T-helper 17 cell (primary cell): ENCODE measurements around the gene TPRN. TPM values are rescaled to one million over a fixed set of nuclear protein-coding genes. Genes with fewer than 3 reads are reported as not detected.

Experiments used
- ATAC-seq: fragments of 150-1000 bp; cut with Tn5 transposase; 2 replicates; pipeline ENCODE4 v1.10.0; 2021; ENCODE audit warnings: mild to moderate bottlenecking, moderate library complexity
- DNase-seq, 3 donors: peaks; one replicate each; pipeline versions ENCODE4 v3.0.0 to v3.0.0-alpha.2; 2020 to 2021
- H3K9me3 ChIP-seq: one replicate; pipeline ENCODE4 v1.7.0; 2013; ENCODE audit warnings: low read length, mild to moderate bottlenecking; ENCODE audit not compliant: control insufficient read depth, poor library complexity, severe bottlenecking
- H3K27ac Mint-ChIP-seq: one replicate; pipeline ENCODE4 v1.8.0; 2022; ENCODE audit warnings: mild to moderate bottlenecking, moderate library complexity, mixed read lengths
- H3K27me3 Mint-ChIP-seq: one replicate; pipeline ENCODE4 v1.8.0; 2022; ENCODE audit warnings: mixed read lengths
- H3K36me3 Mint-ChIP-seq: one replicate; pipeline ENCODE4 v1.8.0; 2022; ENCODE audit warnings: low read depth, mixed read lengths
- H3K4me1 Mint-ChIP-seq: one replicate; pipeline ENCODE4 v1.8.0; 2022; ENCODE audit warnings: mild to moderate bottlenecking, mixed read lengths
- H3K4me3 Mint-ChIP-seq: one replicate; pipeline ENCODE4 v1.8.0; 2022; ENCODE audit warnings: mild to moderate bottlenecking, moderate library complexity, mixed read lengths
- total RNA-seq, 4 donors: library from RNA in 2 of 4; stranded (reverse) in 2 of 4; gene quantifications; one replicate each; pipeline ENCODE4 v1.2.3 and lab custom pipeline; 2022 to 2026

The TPRN gene
- total RNA-seq, 2 donors from 2014 or later, result 5.7 to 6.3 TPM

GRCh38 chr9:137147793-137148160, 52.8 kb downstream of the TPRN start:
- H3K4me1 Mint-ChIP-seq, result no peaks in the 10 kb centered on the region
- H3K36me3 Mint-ChIP-seq, result no peaks in the 10 kb centered on the region
- DNase-seq (no peak), ATAC-seq (no peak)
- no peaks in the 10 kb centered on the region for H3K9me3 ChIP-seq
- H3K27ac Mint-ChIP-seq, result no peak overlapping the region
- peaks cover 17% of the 10 kb centered on the region for H3K27me3 Mint-ChIP-seq
- H3K4me3 Mint-ChIP-seq, result no peak overlapping the region

DNA sequence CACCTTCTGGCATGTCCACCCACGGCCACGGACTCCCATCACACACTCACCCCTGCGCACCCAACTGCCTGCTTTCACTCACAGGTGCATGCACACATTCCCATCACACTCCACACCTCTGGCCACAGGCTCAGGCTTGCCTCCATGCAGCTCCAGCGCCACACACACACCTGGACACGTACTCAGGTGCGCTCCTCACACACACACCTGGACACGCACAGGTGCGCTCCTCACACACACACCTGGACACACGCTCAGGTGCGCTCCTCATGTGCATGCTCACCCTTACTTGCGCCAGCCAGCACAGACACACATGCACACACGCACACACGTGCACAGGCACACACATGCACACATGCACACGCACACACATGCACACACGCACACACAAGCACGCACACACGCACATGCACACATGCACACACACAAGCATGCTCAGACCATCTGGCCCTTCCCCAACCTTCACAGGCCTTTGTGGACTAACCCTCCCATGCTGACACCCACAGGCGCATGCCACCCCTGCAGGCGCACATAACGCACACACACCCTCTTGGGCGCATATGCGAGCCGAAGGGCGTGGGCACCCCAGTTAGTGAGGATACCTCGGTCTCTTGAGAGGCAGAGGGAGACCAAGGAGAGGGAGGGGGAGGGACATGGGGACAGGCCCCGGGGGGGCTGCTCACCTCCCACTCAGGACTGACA, 53.3 kb downstream of the TPRN start:
- H3K4me1 Mint-ChIP-seq, result peaks cover 2% of the 10 kb centered on the region
- H3K9me3 ChIP-seq, result no peaks in the 10 kb centered on the region
- ATAC-seq, result no peak
- no peak overlapping the region for H3K4me3 Mint-ChIP-seq
- H3K36me3 Mint-ChIP-seq, result peaks cover 2% of the 10 kb centered on the region
- no peak overlapping the region for H3K27ac Mint-ChIP-seq
- DNase-seq, result no peak
- peaks cover 22% of the 10 kb centered on the region for H3K27me3 Mint-ChIP-seq

- Mint-ChIP-seq H3K4me1 (peaks cover 4% of the 10 kb centered on the region), H3K27ac (no peak overlapping the region), H3K36me3 (peaks cover 6% of the 10 kb centered on the region), H3K4me3 (no peak overlapping the region), H3K27me3 (peaks cover 29% of the 10 kb centered on the region)
- ATAC-seq (no peak), DNase-seq (no peak)
- H3K9me3 ChIP-seq, result no peaks in the 10 kb centered on the region
These were observed 54.0 kb downstream of the TPRN start for GRCh38 chr9:137146527-137146918.

DNA sequence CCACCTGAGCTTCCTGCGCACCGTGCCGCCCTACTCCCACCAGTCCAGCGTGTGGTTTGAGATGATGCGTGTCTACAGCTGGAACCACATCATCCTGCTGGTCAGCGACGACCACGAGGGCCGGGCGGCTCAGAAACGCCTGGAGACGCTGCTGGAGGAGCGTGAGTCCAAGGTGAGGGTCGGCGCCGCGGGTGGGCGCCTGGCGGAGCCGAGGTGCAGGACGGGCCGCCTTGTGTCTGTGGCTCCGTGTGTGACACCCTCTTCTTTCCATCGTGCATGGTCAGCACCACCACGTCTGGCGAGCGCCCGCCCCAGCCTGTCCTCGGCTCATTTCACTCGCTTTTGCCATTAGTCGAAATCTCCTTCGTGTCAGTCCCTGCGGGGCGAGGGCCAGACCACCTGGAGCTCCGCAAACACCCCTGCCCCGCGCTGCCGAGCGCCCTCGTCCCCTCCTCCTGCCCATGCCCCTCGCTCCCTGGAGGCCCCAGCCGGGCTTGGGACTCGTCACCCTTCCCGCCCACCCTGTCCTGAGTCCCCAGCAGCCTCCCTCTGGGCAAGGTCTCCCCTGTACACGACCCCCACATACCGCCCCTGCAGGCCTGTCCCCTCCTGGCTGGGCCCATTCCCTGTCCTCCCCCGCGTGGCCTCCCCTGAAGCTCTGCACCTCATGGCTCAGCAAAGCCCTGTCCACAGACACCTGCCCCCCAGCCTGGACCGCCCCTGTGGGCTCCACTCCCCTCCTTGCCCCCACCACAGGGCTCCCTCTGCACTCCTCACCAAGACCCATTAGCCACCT, 54.6 kb downstream of the TPRN start:
- H3K4me3 Mint-ChIP-seq, result no peak overlapping the region
- peaks cover 6% of the 10 kb centered on the region for H3K36me3 Mint-ChIP-seq
- no peak overlapping the region for H3K27ac Mint-ChIP-seq
- no peaks in the 10 kb centered on the region for H3K9me3 ChIP-seq
- ATAC-seq, result no peak
- H3K27me3 Mint-ChIP-seq, result peaks cover 31% of the 10 kb centered on the region
- no peak for DNase-seq
- peaks cover 4% of the 10 kb centered on the region for H3K4me1 Mint-ChIP-seq

GRCh38 chr9:137143459-137143858, 57.1 kb downstream of the TPRN start:
- Mint-ChIP-seq H3K27me3 (peaks cover 47% of the 10 kb centered on the region), H3K4me3 (no peak overlapping the region), H3K27ac (no peak overlapping the region), H3K36me3 (peaks cover 6% of the 10 kb centered on the region), H3K4me1 (peaks cover 4% of the 10 kb centered on the region)
- DNase-seq (no peak), ATAC-seq (no peak)
- H3K9me3 ChIP-seq, result no peaks in the 10 kb centered on the region

DNA sequence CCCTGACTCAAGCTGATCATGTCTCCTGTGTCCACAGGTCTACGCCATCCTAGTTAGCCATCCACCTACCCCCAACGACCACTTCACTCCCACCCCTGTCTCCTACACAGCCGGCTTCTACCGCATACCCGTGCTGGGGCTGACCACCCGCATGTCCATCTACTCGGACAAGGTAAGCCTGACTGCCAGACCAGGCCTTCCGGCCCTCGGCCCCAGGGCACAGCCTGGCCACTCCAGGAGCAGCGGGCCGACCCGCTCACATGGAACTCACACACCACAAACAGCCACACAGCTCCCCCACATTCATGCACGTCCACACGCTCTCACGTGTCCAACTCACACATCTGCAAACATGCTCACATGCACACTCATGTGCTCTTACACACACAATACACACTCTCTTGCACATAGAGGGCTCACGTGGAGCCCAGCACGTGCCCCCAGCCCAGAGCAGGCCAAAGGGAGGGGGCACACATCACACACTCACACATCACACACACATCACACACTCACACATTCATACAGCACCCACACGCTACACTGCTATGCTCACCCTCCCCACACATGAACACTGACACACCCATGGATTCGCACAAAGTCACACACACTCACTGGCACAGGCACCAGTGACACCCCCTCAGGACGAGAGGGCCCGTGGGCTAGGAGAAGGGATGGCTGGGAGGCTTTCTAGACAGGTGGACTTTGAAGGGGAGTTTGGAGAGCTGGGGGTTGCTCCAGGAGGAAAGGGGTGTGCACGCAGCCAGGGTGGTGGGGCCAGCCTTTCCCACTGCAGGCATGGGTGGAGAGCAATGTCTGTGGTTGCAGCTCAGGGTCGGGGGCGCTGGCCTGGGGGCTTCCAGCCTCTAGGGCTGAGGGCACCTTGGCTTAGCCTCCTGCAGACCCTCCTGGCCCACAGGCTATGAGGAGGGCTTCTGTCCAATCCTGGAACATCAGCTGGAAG, 58.3 kb downstream of the TPRN start:
- no peak for DNase-seq
- Mint-ChIP-seq H3K27me3 (peaks cover 53% of the 10 kb centered on the region), H3K4me3 (peak overlapping the region; percentile 45), H3K27ac (no peak overlapping the region), H3K36me3 (peaks cover 6% of the 10 kb centered on the region), H3K4me1 (peaks cover 4% of the 10 kb centered on the region)
- ATAC-seq, result no peak
- H3K9me3 ChIP-seq, result peaks cover 2% of the 10 kb centered on the region

Other genes with a start within 250 kb of the TPRN start
- gene LCN12, start 248.5 kb downstream of the TPRN start, total RNA-seq, result 1 to 10 TPM; 2.6 to 4.2 TPM
- gene PTGDS, start 223.2 kb downstream of the TPRN start, total RNA-seq, result 100 to 1,000 TPM in 1 of 2 donors, 10 to 100 TPM in 1; 21.4 to 166 TPM
- gene LCNL1, start 217.7 kb downstream of the TPRN start, total RNA-seq, result 1 to 10 TPM in 1 of 2 donors, under 1 TPM in 1; 0.96 to 2.9 TPM
- gene PAXX, start 208.3 kb downstream of the TPRN start, total RNA-seq, result 10 to 100 TPM; 85.7 to 89.9 TPM
- 1 to 10 TPM; 1.9 to 2.1 TPM for gene CLIC3, start 204.2 kb downstream of the TPRN start, total RNA-seq
- gene ABCA2, start 172.5 kb downstream of the TPRN start, total RNA-seq, result 100 to 1,000 TPM; 120 to 131 TPM
- 10 to 100 TPM in 1 of 2 donors, 1 to 10 TPM in 1; 7.7 to 10.6 TPM for gene FUT7, start 168.7 kb downstream of the TPRN start, total RNA-seq
- gene NPDC1, start 154.6 kb downstream of the TPRN start, total RNA-seq, result 100 to 1,000 TPM; 139 to 202 TPM
- gene ENTPD2, start 146.7 kb downstream of the TPRN start, total RNA-seq, result under 1 TPM in 1 of 2 donors, not detected in 1; 0.20 TPM
- under 1 TPM; 0.27 to 0.39 TPM for gene SAPCD2, start 130.2 kb downstream of the TPRN start, total RNA-seq
- 10 to 100 TPM in 1 of 2 donors, 1 to 10 TPM in 1; 9.3 to 10.2 TPM for gene UAP1L1, start 123.2 kb downstream of the TPRN start, total RNA-seq
- 10 to 100 TPM; 62.0 to 62.3 TPM for gene MAN1B1, start 113.8 kb downstream of the TPRN start, total RNA-seq
- gene DPP7, start 86.0 kb downstream of the TPRN start, total RNA-seq, result 100 to 1,000 TPM; 270 to 311 TPM
- gene GRIN1, start 61.6 kb downstream of the TPRN start, total RNA-seq, result not detected
- gene LRRC26, start 30.7 kb downstream of the TPRN start, total RNA-seq, result not detected
- gene TMEM210, start 28.7 kb downstream of the TPRN start, total RNA-seq, result not detected
- 100 to 1,000 TPM; 114 to 116 TPM for gene ANAPC2, start 12.2 kb downstream of the TPRN start, total RNA-seq
- 10 to 100 TPM; 39.4 to 48.3 TPM for gene SSNA1, start 12.1 kb downstream of the TPRN start, total RNA-seq
- gene TMEM203, start 4.9 kb upstream of the TPRN start, total RNA-seq, result 10 to 100 TPM; 21.3 to 21.4 TPM
- gene NDOR1, start 5.0 kb upstream of the TPRN start, total RNA-seq, result 10 to 100 TPM; 24.0 to 30.7 TPM
- 1 to 10 TPM; 1.2 to 5.3 TPM for gene RNF208, start 21.5 kb upstream of the TPRN start, total RNA-seq
- gene CYSRT1, start 24.4 kb upstream of the TPRN start, total RNA-seq, result under 1 TPM in 1 of 2 donors, not detected in 1; 0.52 TPM
- gene RNF224, start 26.8 kb upstream of the TPRN start, total RNA-seq, result not detected
- gene SLC34A3, start 30.2 kb upstream of the TPRN start, total RNA-seq, result not detected
- gene TUBB4B, start 40.5 kb upstream of the TPRN start, total RNA-seq, result 10 to 100 TPM; 81.0 to 90.5 TPM
- under 1 TPM in 1 of 2 donors, not detected in 1; 0.62 TPM for gene STPG3, start 50.5 kb upstream of the TPRN start, total RNA-seq
- 10 to 100 TPM; 33.2 to 37.8 TPM for gene NELFB, start 54.6 kb upstream of the TPRN start, total RNA-seq
- gene TOR4A, start 77.0 kb upstream of the TPRN start, total RNA-seq, result 1 to 10 TPM; 2.1 to 4.0 TPM
- under 1 TPM; 0.42 to 0.91 TPM for gene NRARP, start 101.5 kb upstream of the TPRN start, total RNA-seq
- gene EXD3, start 222.4 kb upstream of the TPRN start, total RNA-seq, result 10 to 100 TPM; 15.4 to 17.8 TPM
- gene NOXA1, start 222.7 kb upstream of the TPRN start, total RNA-seq, result 1 to 10 TPM; 3.0 to 3.3 TPM
- gene ENTPD8, start 240.6 kb upstream of the TPRN start, total RNA-seq, result not detected